Stimulated activated CD4-positive, alpha-beta T cell treated with anti-CD3 and anti-CD28 coated beads, Interleukin-1b, Interleukin-23, amount 100 ng/mL, for 4 hours (primary cell): Measurements from ENCODE around the gene IGIP.

Experiments used
- DNase-seq, 2 donors: peaks; one replicate each; pipeline ENCODE4 v3.0.0-alpha.2; 2020; ENCODE audit warnings: low read depth in 2 of 2

IGIP gene

GRCh38 chr5:140125637-140126036 lies at the start of gene IGIP:
TSS of gene IGIP (plus strand) at chr5:140125937. CDS start at chr5:140128477, 2,540 bp downstream.
- no peak for DNase-seq

GRCh38 chr5:140076142-140076541 lies 49.6 kb upstream of the IGIP start:
- DNase-seq: no peak

- no peak for DNase-seq
These were observed 48.9 kb upstream of the IGIP start for GRCh38 chr5:140076788-140077187.

- DNase-seq: no peak
These were observed 42.6 kb upstream of the IGIP start for GRCh38 chr5:140083120-140083519.

- no peak for DNase-seq
These were observed 42.1 kb upstream of the IGIP start for GRCh38 chr5:140083650-140084049.

GRCh38 chr5:140084541-140084940 lies 41.2 kb upstream of the IGIP start:
- no peak for DNase-seq

- no peak for DNase-seq
These were observed 35.5 kb upstream of the IGIP start for GRCh38 chr5:140090251-140090650.

GRCh38 chr5:140093179-140093578 lies 32.6 kb upstream of the IGIP start:
- no peak for DNase-seq

- no peak for DNase-seq
These were observed 31.9 kb upstream of the IGIP start for GRCh38 chr5:140093866-140094265.

GRCh38 chr5:140094889-140095288 lies 30.8 kb upstream of the IGIP start:
- DNase-seq: no peak

- DNase-seq: no peak
These were observed 24.6 kb upstream of the IGIP start for GRCh38 chr5:140101179-140101578.

GRCh38 chr5:140103154-140103553 lies 22.6 kb upstream of the IGIP start:
- DNase-seq: no peak

- DNase-seq: no peak
These were observed 21.6 kb upstream of the IGIP start for GRCh38 chr5:140104100-140104499.

GRCh38 chr5:140106101-140106500 lies 19.6 kb upstream of the IGIP start:
- no peak for DNase-seq

GRCh38 chr5:140106805-140107311 lies 18.9 kb upstream of the IGIP start:
- no peak for DNase-seq

- peak; percentile 82 to 84 for DNase-seq
These were observed 18.2 kb upstream of the IGIP start for GRCh38 chr5:140107312-140108092.

GRCh38 chr5:140108093-140109017 lies 17.4 kb upstream of the IGIP start:
- no peak for DNase-seq

GRCh38 chr5:140109018-140109758 lies 16.5 kb upstream of the IGIP start:
- DNase-seq: no peak

- DNase-seq: no peak
These were observed 15.7 kb upstream of the IGIP start for GRCh38 chr5:140109759-140110645.

- DNase-seq: no peak
These were observed 15.1 kb upstream of the IGIP start for GRCh38 chr5:140110646-140110957.
